ENCODE data around the gene PTPRU.

- TF ChIP-seq CTCF (IDR thresholded peaks at IDR 0.05): no peak
- no peak for TF ChIP-seq YY1 (IDR thresholded peaks at IDR 0.05; ENCODE audit: low read depth)
- TF ChIP-seq ZBTB33 (IDR thresholded peaks at IDR 0.05; ENCODE audit: borderline replicate concordance, low read depth): no peak
- TF ChIP-seq USF2 (IDR thresholded peaks at IDR 0.05; ENCODE audit: borderline replicate concordance, low read depth, low read length): no peak
- TF ChIP-seq EZH2phosphoT487 (IDR thresholded peaks at IDR 0.05; ENCODE audit: borderline replicate concordance, low read depth): no peak
- no peak for TF ChIP-seq GATA2 (CRISPR knock-in tag; IDR thresholded peaks at IDR 0.05)
These were observed 25.0 kb upstream of the PTPRU start for GRCh38 chr1:29211086-29212030.

Measured in SK-N-SH (cell line).